ENCODE data around the gene PCGF1. TPM values are rescaled to one million over a fixed set of nuclear protein-coding genes. Genes with fewer than 3 reads are reported as not detected.
A peak's percentile ranks its signal among the peaks of the same experiment; 100 is the strongest.

Gene PCGF1
- total and polyA plus RNA-seq, 4 donors, result 3.3 to 12.5 (median 10.9) TPM

DNA sequence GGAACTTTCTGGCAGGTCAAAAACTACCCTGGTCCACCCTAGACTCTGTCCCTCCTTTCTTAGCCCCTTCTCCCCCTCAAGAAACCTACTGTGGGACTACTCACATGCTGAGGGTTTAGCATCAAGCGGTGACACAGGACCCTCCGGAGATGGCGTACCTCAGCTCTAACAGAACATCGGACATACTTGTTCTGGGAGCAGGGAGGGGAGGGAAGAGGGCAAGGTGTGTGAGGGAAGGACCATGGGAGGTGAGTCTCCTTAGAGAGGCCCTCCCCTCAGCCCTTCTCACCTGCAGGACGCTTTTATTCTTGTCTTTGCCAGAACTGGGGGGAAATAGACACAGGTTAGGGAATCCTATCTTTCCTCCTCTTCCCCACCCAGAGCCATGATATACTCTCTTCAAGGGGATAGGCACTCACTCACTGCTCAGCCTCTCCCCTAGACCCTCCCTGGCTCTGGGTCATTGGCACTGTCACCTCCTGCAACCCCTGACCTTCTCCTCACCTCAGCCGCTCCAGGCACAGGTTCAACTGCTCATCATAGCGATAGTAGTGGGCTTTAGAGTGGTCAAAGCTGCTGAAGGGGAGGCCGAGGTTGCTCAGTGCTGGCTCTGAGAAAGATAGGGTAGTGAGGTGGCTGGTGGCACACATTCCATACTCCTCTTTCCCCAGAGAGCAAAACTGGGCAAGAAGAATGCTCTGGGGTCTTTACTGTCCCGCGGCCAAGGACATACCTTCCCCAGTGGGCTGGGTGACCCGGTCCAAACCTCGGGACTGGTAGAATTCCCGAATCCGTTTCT lies 1.8 kb downstream of the PCGF1 start:
- Histone ChIP-seq H3K4me3 (ENCODE audit: low read depth in 1 of 3, low read length in 3 of 3) (peak overlapping the region in 2 of 3 donors; percentile 14 to 26), H3K4me1 (ENCODE audit: control insufficient read depth in 4 of 4, insufficient read depth in 4 of 4, low read length in 3 of 4) (peaks cover 11 to 61% (median 48%) of the 10 kb centered on the region in 4 donors), H3K9me3 (ENCODE audit: control insufficient read depth in 4 of 4, low read length in 3 of 4) (no peaks in the 10 kb centered on the region), H3K36me3 (ENCODE audit: control insufficient read depth in 4 of 4, insufficient read depth in 3 of 4, low read depth in 1 of 4, low read length in 3 of 4) (peaks cover 0 to 6% (median 4%) of the 10 kb centered on the region in 4 donors), H3K27me3 (ENCODE audit: control insufficient read depth in 4 of 4, insufficient read depth in 4 of 4, low read length in 3 of 4) (peaks cover 0 to 4% (median 0%) of the 10 kb centered on the region in 4 donors), H3K27ac (ENCODE audit: low read depth in 1 of 2, low read length in 2 of 2) (peak overlapping the region in 1 of 2 donors; percentile 13), H3K9ac (ENCODE audit: low read depth in 1 of 2, low read length in 2 of 2) (no peak overlapping the region)
- TF ChIP-seq RXRA (IDR thresholded peaks at IDR 0.05), result peak in 1 of 2 donors; percentile 71
- TF ChIP-seq TAF1 (conservative IDR thresholded peaks at IDR 0.05), result no peak
- no peak for DNase-seq (ENCODE audit: low spot score)
- 82% methylated on average over 14 of the region's 14 CpGs for WGBS

DNA sequence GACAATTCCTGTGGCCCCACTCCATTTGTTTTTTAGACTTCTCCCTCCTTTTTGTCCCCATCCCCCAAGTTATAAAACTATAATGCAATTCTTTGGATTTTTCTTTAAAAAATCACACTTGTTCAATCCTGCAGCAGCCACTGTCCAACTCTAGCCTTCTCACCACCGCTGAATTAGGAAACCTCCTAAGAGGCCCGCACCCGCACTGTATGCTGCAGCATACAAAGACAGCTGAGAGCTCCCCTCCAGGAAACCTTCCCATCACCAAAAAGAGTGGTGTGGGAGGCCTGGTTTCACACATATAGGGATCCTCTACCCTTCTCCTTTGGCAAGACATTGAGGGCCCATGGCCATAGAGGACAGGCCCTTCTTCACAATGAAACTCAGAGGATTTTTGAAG lies 2.9 kb downstream of the PCGF1 start:
- no peaks in the 10 kb centered on the region for H3K27me3 ChIP-seq (ENCODE audit: control insufficient read depth in 4 of 4, insufficient read depth in 4 of 4, low read length in 3 of 4)
- H3K27ac ChIP-seq (ENCODE audit: low read depth in 1 of 2, low read length in 2 of 2), result no peak overlapping the region
- no peaks in the 10 kb centered on the region for H3K9me3 ChIP-seq (ENCODE audit: control insufficient read depth in 4 of 4, low read length in 3 of 4)
- 88% methylated on average over 3 of the region's 3 CpGs for WGBS
- no peak overlapping the region for H3K9ac ChIP-seq (ENCODE audit: low read depth in 1 of 2, low read length in 2 of 2)
- peak overlapping the region in 2 of 3 donors; percentile 76 to 97 for H3K4me3 ChIP-seq (ENCODE audit: low read depth in 1 of 3, low read length in 3 of 3)
- peaks cover 16 to 70% (median 56%) of the 10 kb centered on the region in 4 donors for H3K4me1 ChIP-seq (ENCODE audit: control insufficient read depth in 4 of 4, insufficient read depth in 4 of 4, low read length in 3 of 4)
- no peak for TF ChIP-seq EGR1 (IDR thresholded peaks at IDR 0.05; ENCODE audit: low read depth in 2 of 2)
- DNase-seq (ENCODE audit: low spot score), result no peak
- peaks cover 0 to 6% (median 4%) of the 10 kb centered on the region in 4 donors for H3K36me3 ChIP-seq (ENCODE audit: control insufficient read depth in 4 of 4, insufficient read depth in 3 of 4, low read depth in 1 of 4, low read length in 3 of 4)

DNA sequence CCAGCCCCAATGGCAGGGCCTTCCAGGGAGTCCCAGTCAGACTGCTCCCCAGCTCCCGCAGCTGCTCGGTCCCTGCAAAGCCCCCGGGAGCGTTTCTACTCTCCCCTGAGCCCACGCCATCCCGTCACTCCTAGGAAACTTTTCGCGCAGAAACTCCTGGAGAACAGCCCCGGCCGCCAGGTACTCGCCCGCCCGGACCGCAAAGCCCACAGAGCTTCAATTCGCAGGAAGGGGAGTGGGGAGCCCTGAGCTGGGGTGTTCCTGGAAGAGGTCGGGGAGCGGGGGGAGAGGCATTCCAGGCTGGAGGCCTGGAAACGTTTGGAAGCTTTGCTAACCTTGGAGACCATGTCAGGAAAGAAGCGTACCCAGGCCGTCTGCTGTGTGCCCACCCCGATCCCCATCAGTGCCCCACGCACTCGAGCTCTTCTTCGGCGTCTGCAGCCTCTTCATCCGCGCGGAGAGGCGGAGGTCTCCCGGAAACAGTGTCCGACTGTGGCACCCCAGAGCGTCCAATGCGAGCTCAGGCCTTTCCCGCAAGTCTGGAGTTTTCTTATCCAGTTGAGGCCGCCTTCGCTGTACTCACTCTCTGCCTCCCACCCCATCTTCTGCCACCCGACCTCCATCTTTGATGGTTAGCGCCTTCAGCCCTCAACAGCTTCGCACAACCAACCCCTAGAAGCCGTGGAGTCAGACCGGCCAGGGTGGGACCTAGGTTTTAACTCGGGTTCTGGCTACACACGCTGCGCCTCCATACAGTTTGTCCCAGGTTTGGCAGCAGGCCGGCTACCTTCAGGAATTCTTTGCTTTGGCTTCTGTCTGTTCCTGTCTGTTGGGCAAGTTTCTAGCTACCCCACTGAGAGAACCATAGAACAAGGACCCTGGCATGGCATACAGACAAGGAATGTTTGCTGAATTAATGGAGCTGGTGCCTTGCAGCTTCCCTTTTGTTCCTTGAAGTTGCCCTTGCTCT lies 3.7 kb downstream of the PCGF1 start:
- H3K9ac ChIP-seq (ENCODE audit: low read depth in 1 of 2, low read length in 2 of 2), result peak overlapping the region; percentile 69 to 71
- no peaks in the 10 kb centered on the region for H3K27me3 ChIP-seq (ENCODE audit: control insufficient read depth in 4 of 4, insufficient read depth in 4 of 4, low read length in 3 of 4)
- H3K36me3 ChIP-seq (ENCODE audit: control insufficient read depth in 4 of 4, insufficient read depth in 3 of 4, low read depth in 1 of 4, low read length in 3 of 4), result peaks cover 0 to 6% (median 4%) of the 10 kb centered on the region in 4 donors
- 25% methylated on average over 45 of the region's 45 CpGs for WGBS
- DNase-seq (ENCODE audit: low spot score), result no peak
- H3K4me3 ChIP-seq (ENCODE audit: low read depth in 1 of 3, low read length in 3 of 3), result peak overlapping the region; percentile 76 to 97 (median 89)
- TF ChIP-seq YY1 (IDR thresholded peaks at IDR 0.05) (peak; percentile 54), GABPA (IDR thresholded peaks at IDR 0.05 in 1 of 2, conservative IDR thresholded peaks at IDR 0.05 in 1 of 2) (no peak)
- peaks cover 20 to 75% (median 61%) of the 10 kb centered on the region in 4 donors for H3K4me1 ChIP-seq (ENCODE audit: control insufficient read depth in 4 of 4, insufficient read depth in 4 of 4, low read length in 3 of 4)
- H3K9me3 ChIP-seq (ENCODE audit: control insufficient read depth in 4 of 4, low read length in 3 of 4), result no peaks in the 10 kb centered on the region
- peak overlapping the region; percentile 87 to 93 for H3K27ac ChIP-seq (ENCODE audit: low read depth in 1 of 2, low read length in 2 of 2)

DNA sequence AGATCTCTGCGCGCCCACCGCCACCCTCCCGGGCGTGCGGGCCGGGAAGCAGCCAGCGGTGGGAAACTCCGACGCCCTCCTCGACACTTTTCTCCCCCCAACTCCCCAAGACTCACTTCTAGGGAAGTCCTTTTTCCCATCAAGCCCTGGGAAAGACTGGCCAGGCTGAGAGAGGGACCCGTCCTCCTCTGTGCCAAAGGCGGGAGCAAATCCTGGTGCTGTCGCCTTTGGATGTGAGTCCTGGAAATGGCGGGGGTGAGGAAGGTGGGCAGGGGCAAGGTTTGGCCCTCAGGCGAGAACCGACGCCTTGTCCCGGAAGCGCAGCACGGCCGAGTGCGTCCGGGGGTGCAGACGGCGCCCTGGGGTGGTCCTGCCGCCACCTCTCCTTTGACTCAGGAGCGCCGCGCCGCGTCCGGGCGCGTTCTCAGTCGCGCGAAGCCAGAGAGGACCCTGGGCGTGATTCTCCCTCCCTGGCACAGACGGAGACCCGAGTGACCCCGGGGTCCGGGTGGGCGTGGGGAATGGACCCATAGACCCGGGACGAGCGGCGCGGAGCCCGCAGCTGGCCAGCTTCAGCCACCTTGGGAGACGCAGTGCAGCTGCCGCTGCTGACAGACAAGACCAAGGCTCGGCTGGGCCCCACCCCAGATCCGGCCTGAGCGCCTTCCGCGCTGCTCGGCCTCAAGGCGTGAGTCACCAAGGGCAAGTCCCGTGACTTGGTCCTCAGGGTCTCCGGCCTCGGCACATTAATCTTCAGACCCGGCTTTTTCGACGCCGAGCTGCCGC lies 4.6 kb downstream of the PCGF1 start:
- H3K36me3 ChIP-seq (ENCODE audit: control insufficient read depth in 4 of 4, insufficient read depth in 3 of 4, low read depth in 1 of 4, low read length in 3 of 4), result peaks cover 0 to 6% (median 4%) of the 10 kb centered on the region in 4 donors
- under 1% methylated on average over 67 of the region's 67 CpGs for WGBS
- no peaks in the 10 kb centered on the region for H3K27me3 ChIP-seq (ENCODE audit: control insufficient read depth in 4 of 4, insufficient read depth in 4 of 4, low read length in 3 of 4)
- peak overlapping the region; percentile 87 to 93 for H3K27ac ChIP-seq (ENCODE audit: low read depth in 1 of 2, low read length in 2 of 2)
- no peaks in the 10 kb centered on the region for H3K9me3 ChIP-seq (ENCODE audit: control insufficient read depth in 4 of 4, low read length in 3 of 4)
- peak overlapping the region; percentile 69 to 71 for H3K9ac ChIP-seq (ENCODE audit: low read depth in 1 of 2, low read length in 2 of 2)
- H3K4me3 ChIP-seq (ENCODE audit: low read depth in 1 of 3, low read length in 3 of 3), result peak overlapping the region; percentile 76 to 97 (median 89)
- peak; percentile 50 for DNase-seq (ENCODE audit: low spot score)
- H3K4me1 ChIP-seq (ENCODE audit: control insufficient read depth in 4 of 4, insufficient read depth in 4 of 4, low read length in 3 of 4), result peaks cover 20 to 79% (median 66%) of the 10 kb centered on the region in 4 donors
- TF ChIP-seq JUND (IDR thresholded peaks at IDR 0.05) (peak; percentile 71 to 80), TAF1 (conservative IDR thresholded peaks at IDR 0.05) (peak; percentile 15), SP1 (IDR thresholded peaks at IDR 0.05) (no peak), GABPA (IDR thresholded peaks at IDR 0.05 in 1 of 2, conservative IDR thresholded peaks at IDR 0.05 in 1 of 2) (no peak), EGR1 (IDR thresholded peaks at IDR 0.05; ENCODE audit: low read depth in 2 of 2) (no peak), RXRA (IDR thresholded peaks at IDR 0.05) (no peak), ZBTB33 (IDR thresholded peaks at IDR 0.05) (no peak), NR2F2 (IDR thresholded peaks at IDR 0.05) (peak; percentile 4)
- TF ChIP-seq, protein P1, sequence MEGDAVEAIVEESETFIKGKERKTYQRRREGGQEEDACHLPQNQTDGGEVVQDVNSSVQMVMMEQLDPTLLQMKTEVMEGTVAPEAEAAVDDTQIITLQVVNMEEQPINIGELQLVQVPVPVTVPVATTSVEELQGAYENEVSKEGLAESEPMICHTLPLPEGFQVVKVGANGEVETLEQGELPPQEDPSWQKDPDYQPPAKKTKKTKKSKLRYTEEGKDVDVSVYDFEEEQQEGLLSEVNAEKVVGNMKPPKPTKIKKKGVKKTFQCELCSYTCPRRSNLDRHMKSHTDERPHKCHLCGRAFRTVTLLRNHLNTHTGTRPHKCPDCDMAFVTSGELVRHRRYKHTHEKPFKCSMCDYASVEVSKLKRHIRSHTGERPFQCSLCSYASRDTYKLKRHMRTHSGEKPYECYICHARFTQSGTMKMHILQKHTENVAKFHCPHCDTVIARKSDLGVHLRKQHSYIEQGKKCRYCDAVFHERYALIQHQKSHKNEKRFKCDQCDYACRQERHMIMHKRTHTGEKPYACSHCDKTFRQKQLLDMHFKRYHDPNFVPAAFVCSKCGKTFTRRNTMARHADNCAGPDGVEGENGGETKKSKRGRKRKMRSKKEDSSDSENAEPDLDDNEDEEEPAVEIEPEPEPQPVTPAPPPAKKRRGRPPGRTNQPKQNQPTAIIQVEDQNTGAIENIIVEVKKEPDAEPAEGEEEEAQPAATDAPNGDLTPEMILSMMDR (IDR thresholded peaks at IDR 0.05; ENCODE audit: low read depth, low read length, missing input control), result no peak
